ENCODE results near the gene MME.

The MME gene

GRCh38 chr3:155102329-155102728, 22.2 kb downstream of the MME start:
- H3K4me3 ChIP-seq (ENCODE audit: low read depth, low read length): no peak overlapping the region
- TF ChIP-seq, protein P1, sequence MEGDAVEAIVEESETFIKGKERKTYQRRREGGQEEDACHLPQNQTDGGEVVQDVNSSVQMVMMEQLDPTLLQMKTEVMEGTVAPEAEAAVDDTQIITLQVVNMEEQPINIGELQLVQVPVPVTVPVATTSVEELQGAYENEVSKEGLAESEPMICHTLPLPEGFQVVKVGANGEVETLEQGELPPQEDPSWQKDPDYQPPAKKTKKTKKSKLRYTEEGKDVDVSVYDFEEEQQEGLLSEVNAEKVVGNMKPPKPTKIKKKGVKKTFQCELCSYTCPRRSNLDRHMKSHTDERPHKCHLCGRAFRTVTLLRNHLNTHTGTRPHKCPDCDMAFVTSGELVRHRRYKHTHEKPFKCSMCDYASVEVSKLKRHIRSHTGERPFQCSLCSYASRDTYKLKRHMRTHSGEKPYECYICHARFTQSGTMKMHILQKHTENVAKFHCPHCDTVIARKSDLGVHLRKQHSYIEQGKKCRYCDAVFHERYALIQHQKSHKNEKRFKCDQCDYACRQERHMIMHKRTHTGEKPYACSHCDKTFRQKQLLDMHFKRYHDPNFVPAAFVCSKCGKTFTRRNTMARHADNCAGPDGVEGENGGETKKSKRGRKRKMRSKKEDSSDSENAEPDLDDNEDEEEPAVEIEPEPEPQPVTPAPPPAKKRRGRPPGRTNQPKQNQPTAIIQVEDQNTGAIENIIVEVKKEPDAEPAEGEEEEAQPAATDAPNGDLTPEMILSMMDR (IDR thresholded peaks at IDR 0.05; ENCODE audit: low read depth, low read length, missing control alignments): no peak
- no peak for DNase-seq (ENCODE audit: low read depth)
- in situ Hi-C loops (cut with HindIII; ENCODE audit: low sequenced_read_pairs): no loop called here

DNA sequence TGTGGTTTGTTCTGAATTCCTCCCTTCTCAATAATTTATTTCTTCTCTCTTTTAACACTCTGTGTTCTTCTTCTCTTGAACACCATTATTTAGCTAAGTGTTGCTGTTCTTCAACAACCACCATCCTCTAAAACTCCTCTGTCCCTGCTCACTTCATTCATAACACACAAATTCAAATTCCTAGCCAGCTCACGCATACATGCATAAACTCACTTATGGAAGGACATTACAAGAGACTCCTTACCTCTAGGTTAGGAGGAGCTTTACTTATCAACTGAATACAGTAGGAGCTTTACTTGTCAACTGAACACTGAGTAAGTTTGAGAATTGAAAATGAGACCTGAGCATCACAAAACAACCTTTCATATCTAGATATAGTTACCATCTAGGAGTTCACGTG, 23.6 kb downstream of the MME start:
- in situ Hi-C loops (cut with HindIII; ENCODE audit: low sequenced_read_pairs): no loop called here
- no peak for DNase-seq (ENCODE audit: low read depth)
- no peak overlapping the region for H3K4me3 ChIP-seq (ENCODE audit: low read depth, low read length)
- TF ChIP-seq, protein P1 (IDR thresholded peaks at IDR 0.05; ENCODE audit: low read depth, low read length, missing control alignments): no peak

- in situ Hi-C loops (cut with HindIII; ENCODE audit: low sequenced_read_pairs): no loop called here
- TF ChIP-seq, protein P1 (IDR thresholded peaks at IDR 0.05; ENCODE audit: low read depth, low read length, missing control alignments): no peak
- H3K4me3 ChIP-seq (ENCODE audit: low read depth, low read length): no peak overlapping the region
- no peak for DNase-seq (ENCODE audit: low read depth)
Measured at GRCh38 chr3:155106119-155106518, 26.0 kb downstream of the MME start.

DNA sequence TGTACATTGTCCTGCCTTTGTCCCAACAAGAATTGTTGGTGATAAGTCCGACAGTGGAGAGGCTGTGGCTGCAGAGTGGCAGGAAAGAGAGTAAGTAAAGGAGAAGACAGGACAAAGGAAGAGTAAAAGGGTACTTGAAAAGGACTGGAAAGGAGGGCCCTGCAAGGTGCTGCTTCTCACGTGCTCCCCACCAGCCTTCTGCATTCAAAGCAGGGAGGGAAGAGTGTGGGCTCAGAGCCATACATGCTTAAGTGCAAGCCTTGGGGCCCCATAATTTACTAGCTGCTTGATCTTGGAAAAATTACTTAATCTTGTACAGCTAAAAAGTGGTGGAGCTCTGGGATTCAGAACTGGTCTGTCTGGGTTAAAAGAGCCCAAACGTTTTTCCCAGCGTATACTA, 29.9 kb downstream of the MME start:
- DNase-seq (ENCODE audit: low read depth): no peak
- H3K4me3 ChIP-seq (ENCODE audit: low read depth, low read length): no peak overlapping the region
- in situ Hi-C loops (cut with HindIII; ENCODE audit: low sequenced_read_pairs): no loop called here
- TF ChIP-seq, protein P1 (IDR thresholded peaks at IDR 0.05; ENCODE audit: low read depth, low read length, missing control alignments): no peak

DNA sequence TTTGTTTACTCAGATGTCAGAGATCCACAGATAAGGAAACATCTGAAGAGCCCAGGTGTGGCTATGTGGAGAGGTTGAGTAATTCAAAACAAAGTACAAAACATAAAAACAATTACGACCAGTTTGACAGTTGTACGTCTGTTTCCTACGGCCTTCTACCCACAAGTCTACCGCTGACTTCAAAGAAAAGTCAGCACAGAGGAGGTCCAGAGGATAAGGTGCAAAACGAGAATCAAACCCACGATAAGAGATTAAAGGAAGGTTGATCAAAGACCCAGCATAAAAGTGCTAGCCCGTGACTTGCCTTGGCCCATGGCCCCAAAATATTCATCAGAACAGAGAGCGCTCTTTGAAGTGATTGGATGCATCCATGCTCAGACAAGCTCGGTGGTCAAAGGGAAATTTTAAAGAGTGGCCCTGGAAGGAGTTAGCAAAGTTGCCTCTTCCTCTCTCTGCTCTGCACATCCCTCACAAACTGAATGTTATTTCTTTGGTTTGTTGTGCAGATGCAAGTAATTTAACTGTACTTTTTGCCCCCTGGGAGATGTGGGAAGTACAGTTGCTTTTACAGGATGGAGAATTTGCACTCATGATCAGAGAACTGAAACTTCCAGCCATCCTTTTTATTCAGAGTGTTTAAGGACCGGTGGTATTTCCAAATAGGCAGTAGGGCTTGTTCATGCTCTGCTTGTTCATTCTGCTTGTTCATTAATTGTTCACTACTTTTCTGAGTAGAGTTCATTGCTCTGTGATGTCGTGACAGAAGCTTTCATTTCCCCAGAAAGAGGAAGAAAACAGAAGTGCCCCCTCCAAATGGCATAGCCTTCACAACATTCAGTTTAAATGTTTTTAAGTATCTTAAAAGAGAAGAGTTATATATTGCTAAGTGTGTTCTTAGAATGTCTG, 31.1 kb downstream of the MME start:
- in situ Hi-C loops (cut with HindIII; ENCODE audit: low sequenced_read_pairs): no loop called here
- no peak for DNase-seq (ENCODE audit: low read depth)
- H3K4me3 ChIP-seq (ENCODE audit: low read depth, low read length): no peak overlapping the region
- TF ChIP-seq, protein P1 (IDR thresholded peaks at IDR 0.05; ENCODE audit: low read depth, low read length, missing control alignments): no peak

DNA sequence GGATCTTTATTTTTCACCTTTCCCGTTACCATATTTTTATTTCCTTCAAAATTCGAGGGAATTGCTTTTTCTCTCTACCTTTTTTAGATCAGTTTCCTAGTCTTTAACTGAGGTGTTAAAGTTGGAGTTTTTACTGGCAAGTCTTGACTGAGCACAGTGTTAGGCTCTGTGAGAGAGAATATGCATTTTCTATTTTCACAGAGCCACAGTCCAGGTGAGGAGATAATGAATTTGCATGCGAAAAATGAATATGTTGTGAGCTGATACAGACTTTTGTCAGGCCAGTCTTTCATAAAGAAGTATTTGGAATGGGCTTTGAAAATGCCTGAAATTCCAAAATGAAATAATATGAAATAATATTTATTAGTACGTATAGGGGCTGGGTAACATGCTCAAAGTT, 31.9 kb downstream of the MME start:
- in situ Hi-C loops (cut with HindIII; ENCODE audit: low sequenced_read_pairs): no loop called here

More for the DNA sequence above, 31.9 kb downstream of the MME start:
- TF ChIP-seq, protein P1 (IDR thresholded peaks at IDR 0.05; ENCODE audit: low read depth, low read length, missing control alignments): no peak
- H3K4me3 ChIP-seq (ENCODE audit: low read depth, low read length): no peak overlapping the region
- DNase-seq (ENCODE audit: low read depth): no peak

All from astrocyte of the cerebellum (primary cell).